NCI-H2171 (cell line): ENCODE measurements around the gene UBE2D2.

Experiments
- DNase-seq: peaks from one replicate; lab custom pipeline; 2025; lab: John Stamatoyannopoulos, UW

Gene UBE2D2

GRCh38 chr5:139648205-139649081 is 87.3 kb downstream of the UBE2D2 start, which contains the start of gene CXXC5:
CXXC5 (plus strand) TSS chr5:139648349; CDS start chr5:139680524, 32,175 bp downstream.
- peak; percentile 54 for DNase-seq

- DNase-seq = no peak
Observed at GRCh38 chr5:139649082-139649991, 88.2 kb downstream of the UBE2D2 start.

GRCh38 chr5:139650031-139650688 is 89.0 kb downstream of the UBE2D2 start:
- DNase-seq = no peak

- no peak for DNase-seq
Observed at GRCh38 chr5:139650689-139651042, 89.5 kb downstream of the UBE2D2 start.

- DNase-seq = no peak
Observed at GRCh38 chr5:139651043-139651834, 90.1 kb downstream of the UBE2D2 start.

- DNase-seq = no peak
Observed at GRCh38 chr5:139651853-139652787, 91.0 kb downstream of the UBE2D2 start.

- DNase-seq = no peak
Observed at GRCh38 chr5:139652788-139653241, 91.7 kb downstream of the UBE2D2 start.

GRCh38 chr5:139653616-139654015 is 92.5 kb downstream of the UBE2D2 start:
- no peak for DNase-seq

- no peak for DNase-seq
Observed at GRCh38 chr5:139654464-139654863, 93.3 kb downstream of the UBE2D2 start.

- DNase-seq = no peak
Observed at GRCh38 chr5:139654871-139655491, 93.8 kb downstream of the UBE2D2 start.

GRCh38 chr5:139655727-139656271 is 94.7 kb downstream of the UBE2D2 start:
- no peak for DNase-seq

GRCh38 chr5:139657363-139658321 is 96.5 kb downstream of the UBE2D2 start:
- DNase-seq = no peak

- no peak for DNase-seq
Observed at GRCh38 chr5:139658501-139658927, 97.4 kb downstream of the UBE2D2 start.

- DNase-seq = no peak
Observed at GRCh38 chr5:139658928-139659667, 98.0 kb downstream of the UBE2D2 start.

GRCh38 chr5:139659695-139660101 is 98.6 kb downstream of the UBE2D2 start:
- no peak for DNase-seq

- no peak for DNase-seq
Observed at GRCh38 chr5:139660105-139660922, 99.2 kb downstream of the UBE2D2 start.
